ENCODE measurements around the gene SMPD4.
"Not testable (repeated sequence)": the region's sequence is repeated elsewhere in the genome, so short reads cannot be mapped to it uniquely, and the experiment has no call there.

The SMPD4 gene

GRCh38 chr2:130158631-130159030 lies 22.8 kb downstream of the SMPD4 start:
- DNase-seq (ENCODE audit: low read depth): no peak
- no peak overlapping the region for H3K4me3 ChIP-seq (ENCODE audit: control insufficient read depth, low read depth, low read length)
- TF ChIP-seq, protein P1, sequence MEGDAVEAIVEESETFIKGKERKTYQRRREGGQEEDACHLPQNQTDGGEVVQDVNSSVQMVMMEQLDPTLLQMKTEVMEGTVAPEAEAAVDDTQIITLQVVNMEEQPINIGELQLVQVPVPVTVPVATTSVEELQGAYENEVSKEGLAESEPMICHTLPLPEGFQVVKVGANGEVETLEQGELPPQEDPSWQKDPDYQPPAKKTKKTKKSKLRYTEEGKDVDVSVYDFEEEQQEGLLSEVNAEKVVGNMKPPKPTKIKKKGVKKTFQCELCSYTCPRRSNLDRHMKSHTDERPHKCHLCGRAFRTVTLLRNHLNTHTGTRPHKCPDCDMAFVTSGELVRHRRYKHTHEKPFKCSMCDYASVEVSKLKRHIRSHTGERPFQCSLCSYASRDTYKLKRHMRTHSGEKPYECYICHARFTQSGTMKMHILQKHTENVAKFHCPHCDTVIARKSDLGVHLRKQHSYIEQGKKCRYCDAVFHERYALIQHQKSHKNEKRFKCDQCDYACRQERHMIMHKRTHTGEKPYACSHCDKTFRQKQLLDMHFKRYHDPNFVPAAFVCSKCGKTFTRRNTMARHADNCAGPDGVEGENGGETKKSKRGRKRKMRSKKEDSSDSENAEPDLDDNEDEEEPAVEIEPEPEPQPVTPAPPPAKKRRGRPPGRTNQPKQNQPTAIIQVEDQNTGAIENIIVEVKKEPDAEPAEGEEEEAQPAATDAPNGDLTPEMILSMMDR (IDR thresholded peaks at IDR 0.05; ENCODE audit: control insufficient read depth, insufficient read depth, low read depth, low read length, missing control alignments): no peak

- not testable (repeated sequence) for DNase-seq (ENCODE audit: low read depth)
These were observed 23.4 kb downstream of the SMPD4 start for GRCh38 chr2:130157825-130158514.

GRCh38 chr2:130157354-130157753 lies 24.0 kb downstream of the SMPD4 start:
- not testable (repeated sequence) for DNase-seq (ENCODE audit: low read depth)

More at GRCh38 chr2:130157825-130158514, 23.4 kb downstream of the SMPD4 start:
- not testable (repeated sequence) for H3K4me3 ChIP-seq (ENCODE audit: control insufficient read depth, low read depth, low read length)

DNA sequence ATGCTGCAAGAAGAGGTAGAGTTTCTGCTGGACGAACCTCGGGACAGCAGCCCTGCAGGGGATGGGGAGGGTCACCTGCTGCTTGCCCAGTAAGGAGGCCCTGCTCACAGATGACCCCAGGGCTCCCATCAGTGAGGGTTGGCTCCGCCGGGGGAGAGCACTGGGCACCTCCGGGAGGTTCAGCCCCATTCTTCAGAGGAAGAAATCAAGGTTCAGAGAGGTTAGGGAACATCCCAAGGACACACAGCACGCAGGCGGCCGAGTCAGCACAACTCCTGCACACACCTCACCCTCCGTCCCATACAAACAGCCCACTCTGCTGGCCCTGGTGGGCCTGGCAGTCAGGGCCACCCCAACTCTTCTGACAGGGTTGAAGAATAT lies 24.8 kb downstream of the SMPD4 start:
- TF ChIP-seq, protein P1 (IDR thresholded peaks at IDR 0.05; ENCODE audit: control insufficient read depth, insufficient read depth, low read depth, low read length, missing control alignments): no peak
- no peak overlapping the region for H3K4me3 ChIP-seq (ENCODE audit: control insufficient read depth, low read depth, low read length)
- no peak for DNase-seq (ENCODE audit: low read depth)

More at GRCh38 chr2:130157354-130157753, 24.0 kb downstream of the SMPD4 start:
- H3K4me3 ChIP-seq (ENCODE audit: control insufficient read depth, low read depth, low read length): not testable (repeated sequence)

DNA sequence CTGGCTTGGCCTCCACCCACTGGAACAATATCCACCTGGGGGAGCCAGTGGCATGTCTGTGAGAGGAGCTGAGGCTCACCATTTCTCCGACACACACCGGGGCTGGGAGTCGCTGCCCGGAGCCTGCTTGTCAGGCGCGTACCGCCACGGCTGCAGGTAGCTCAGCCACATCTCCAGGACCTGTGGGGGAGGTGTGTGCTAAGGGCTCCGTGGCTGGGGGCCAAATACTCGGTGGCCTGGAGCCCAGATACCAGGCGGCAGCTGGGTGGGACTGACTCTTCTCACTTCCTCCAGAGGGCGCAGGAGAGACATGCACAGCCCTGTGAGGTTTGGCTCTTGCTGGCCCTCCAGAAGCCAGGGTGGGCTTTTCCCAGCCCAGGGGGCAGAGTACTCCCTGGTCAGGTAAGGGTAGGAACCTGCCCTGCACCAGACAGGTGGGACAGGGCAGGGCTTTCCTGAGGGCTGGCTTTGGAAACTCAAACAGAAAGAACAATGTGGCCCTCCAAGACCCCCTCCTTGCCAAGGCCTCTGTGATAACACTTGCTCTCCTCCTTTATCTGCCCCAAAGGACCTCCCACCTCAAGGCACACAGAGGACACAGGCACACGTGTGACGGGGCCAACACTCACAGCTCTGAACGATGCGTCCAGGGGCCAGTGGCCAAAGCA lies 25.3 kb downstream of the SMPD4 start:
- H3K4me3 ChIP-seq (ENCODE audit: control insufficient read depth, low read depth, low read length); DNase-seq (ENCODE audit: low read depth): not testable (repeated sequence)
- TF ChIP-seq, protein P1 (IDR thresholded peaks at IDR 0.05; ENCODE audit: control insufficient read depth, insufficient read depth, low read depth, low read length, missing control alignments): peak; percentile 61

GRCh38 chr2:130154773-130155765 lies 26.3 kb downstream of the SMPD4 start:
- H3K4me3 ChIP-seq (ENCODE audit: control insufficient read depth, low read depth, low read length): no peak overlapping the region
- TF ChIP-seq, protein P1 (IDR thresholded peaks at IDR 0.05; ENCODE audit: control insufficient read depth, insufficient read depth, low read depth, low read length, missing control alignments): no peak
- no peak for DNase-seq (ENCODE audit: low read depth)

DNA sequence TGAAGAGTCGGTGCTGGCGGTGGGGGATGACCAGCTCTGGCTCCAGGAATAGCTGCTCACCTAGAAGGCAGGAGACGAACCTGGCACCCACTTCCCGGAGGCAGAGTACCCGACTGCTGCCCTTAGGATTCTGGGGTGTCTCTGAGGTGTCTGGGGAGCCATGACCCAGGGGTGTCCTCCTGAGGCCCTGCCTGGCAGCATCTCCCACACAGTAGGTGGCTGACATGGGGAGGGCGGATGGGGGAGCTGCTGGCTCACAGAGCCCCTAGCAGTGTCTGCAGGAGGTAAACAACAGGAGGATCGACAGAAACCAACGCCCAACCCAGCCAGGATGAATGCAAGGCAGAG lies 27.0 kb downstream of the SMPD4 start:
- DNase-seq (ENCODE audit: low read depth); H3K4me3 ChIP-seq (ENCODE audit: control insufficient read depth, low read depth, low read length): not testable (repeated sequence)

DNA sequence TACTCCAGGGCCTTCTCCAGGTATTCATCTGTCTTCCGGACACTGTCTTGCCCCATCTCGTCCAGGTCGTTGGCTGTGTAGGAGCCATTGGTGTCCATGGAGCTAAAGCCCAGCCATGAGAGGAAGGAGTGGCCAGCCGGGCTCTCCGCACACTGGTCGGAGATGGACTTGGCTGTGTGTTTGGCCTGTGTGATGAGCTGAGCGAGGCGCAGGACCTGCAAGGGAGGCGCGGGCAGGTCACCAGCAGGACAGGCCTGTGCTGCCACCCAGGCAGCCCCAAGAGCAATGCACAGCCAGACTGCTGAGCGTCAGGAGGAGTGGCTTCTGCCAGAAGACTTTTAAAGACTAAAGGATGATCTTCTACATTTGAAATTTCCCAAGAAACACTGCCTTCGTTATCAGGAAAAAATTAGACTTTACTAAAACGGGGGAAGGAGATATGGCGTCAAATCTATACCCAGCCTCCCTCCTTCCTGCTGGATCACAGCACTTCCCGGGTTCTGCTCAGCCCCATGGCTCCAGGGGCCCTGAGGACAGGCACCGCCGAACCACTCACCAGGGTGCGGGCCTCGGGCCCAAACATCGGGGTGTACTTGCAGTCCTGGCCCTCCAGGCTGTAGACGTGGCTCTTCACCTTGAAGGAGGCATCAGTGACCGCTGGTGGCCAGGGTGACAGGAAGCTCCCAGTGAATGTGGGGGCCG lies 27.5 kb downstream of the SMPD4 start:
- not testable (repeated sequence) for H3K4me3 ChIP-seq (ENCODE audit: control insufficient read depth, low read depth, low read length); DNase-seq (ENCODE audit: low read depth)
